ENCODE results near the gene ADAMTS2. TPM values are rescaled to one million over a fixed set of nuclear protein-coding genes. Genes with fewer than 3 reads are reported as not detected.

Gene ADAMTS2
- total and polyA plus RNA-seq, 7 experiments from 2014 or later, result not detected

DNA sequence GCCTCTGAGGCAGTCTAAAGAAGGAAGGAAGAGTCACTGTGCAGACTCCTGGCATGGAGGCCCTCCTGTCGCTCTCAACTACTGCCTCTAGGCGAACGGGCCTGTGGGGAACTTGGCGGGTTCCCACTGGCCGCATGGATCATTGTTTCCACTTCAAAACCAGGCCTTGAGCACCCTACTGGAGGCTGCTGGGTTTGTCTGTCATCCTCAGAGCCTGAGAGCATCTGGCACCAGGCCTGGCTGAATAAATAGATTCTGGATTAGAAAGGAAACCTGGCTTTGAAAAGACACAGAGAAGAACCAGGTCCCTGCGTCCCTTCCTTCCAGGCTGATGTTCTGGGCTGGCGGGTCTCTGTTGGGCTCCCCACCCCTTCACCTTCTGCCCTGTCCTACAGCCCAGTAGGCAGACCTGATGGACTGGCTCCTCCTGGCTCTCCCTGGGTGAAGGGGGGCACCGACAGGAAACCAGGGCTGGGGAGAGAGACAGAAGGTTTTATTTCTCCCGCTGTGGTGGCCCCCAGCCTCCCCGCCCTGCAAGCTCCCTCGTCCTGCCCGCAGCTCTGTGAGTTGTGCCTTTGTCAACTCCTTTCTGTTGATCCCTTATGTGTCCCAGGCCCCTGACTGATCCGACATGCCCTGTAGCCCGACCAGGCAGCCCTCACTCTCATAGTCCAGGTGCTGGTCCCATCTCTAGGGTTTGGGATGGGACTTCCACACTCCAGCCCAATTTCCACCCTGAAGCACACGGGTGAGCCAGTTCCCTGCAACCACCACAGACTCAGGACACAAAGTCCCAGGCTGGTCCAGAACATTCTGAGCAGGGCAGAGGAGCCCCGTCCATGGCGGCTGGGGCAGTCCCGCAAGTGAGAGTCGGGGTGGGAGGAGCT is 50.1 kb downstream of the ADAMTS2 start:
- no peak overlapping the region for H3K27ac ChIP-seq (ENCODE audit: low read depth, low read length)
- Mint-ChIP-seq H3K4me3 (no peak overlapping the region), H3K9me3 (peaks cover 0 to 17% (median 9%) of the 10 kb centered on the region in 11 donors), H3K27ac (no peak overlapping the region), H3K36me3 (peaks cover 0 to 8% (median 0%) of the 10 kb centered on the region in 5 donors), H3K27me3 (peaks cover 0 to 20% (median 4%) of the 10 kb centered on the region in 5 donors), H3K4me1 (no peaks in the 10 kb centered on the region)
- H3K9me3 ChIP-seq (ENCODE audit: control insufficient read depth in 2 of 3, low read length in 3 of 3), result peaks cover 0 to 14% (median 0%) of the 10 kb centered on the region in 3 experiments
- ATAC-seq (no peak), DNase-seq (no peak)
- no peak overlapping the region for H3K4me3 ChIP-seq (ENCODE audit: low read length)
- no peaks in the 10 kb centered on the region for H3K4me1 ChIP-seq (ENCODE audit: control insufficient read depth in 2 of 2, insufficient read depth in 2 of 2, low read length in 2 of 2)
- no peaks in the 10 kb centered on the region for H3K36me3 ChIP-seq (ENCODE audit: control insufficient read depth in 2 of 3, insufficient read depth in 3 of 3, low read length in 3 of 3)
- intact Hi-C loops (cut with micrococcal nuclease), result no loop called here
- ChIA-PET CTCF (no interaction called here), POLR2A (no interaction called here)
- H3K27me3 ChIP-seq (ENCODE audit: control insufficient read depth in 2 of 2, insufficient read depth in 2 of 2, low read length in 2 of 2), result no peaks in the 10 kb centered on the region

DNA sequence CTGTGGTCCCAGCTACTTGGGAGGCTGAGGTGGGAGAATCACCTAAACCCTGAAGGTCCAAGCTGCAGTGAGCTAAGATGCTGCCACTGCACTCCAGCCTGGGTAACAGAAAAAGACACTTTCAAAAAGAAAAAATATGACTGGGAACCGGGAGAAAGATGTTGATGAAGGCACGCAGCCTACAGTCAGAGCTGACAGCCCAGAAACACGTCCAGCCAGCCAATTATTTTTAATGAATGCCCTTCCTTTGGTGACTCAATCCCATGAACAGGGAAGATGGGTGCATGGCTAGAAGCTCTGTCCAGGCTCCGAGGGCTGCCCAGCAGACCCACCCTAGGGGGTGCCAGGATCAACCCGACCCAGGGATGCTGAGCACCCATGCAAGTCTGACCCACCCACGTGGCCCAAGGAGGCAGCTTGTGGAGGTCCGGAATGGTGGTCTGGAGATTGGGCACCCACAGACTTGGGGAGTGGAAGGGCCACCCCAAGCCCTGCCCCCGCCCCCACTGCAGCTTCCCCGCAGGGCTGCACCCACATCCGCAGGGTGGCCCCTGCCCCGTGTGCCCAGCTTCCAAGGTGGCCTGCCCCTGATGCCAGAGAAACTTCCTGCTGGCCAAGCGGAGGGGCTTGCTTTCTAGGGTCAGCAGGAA is 51.0 kb downstream of the ADAMTS2 start:
- peaks cover 0 to 20% (median 4%) of the 10 kb centered on the region in 5 donors for H3K27me3 Mint-ChIP-seq
- peaks cover 0 to 22% (median 12%) of the 10 kb centered on the region in 11 donors for H3K9me3 Mint-ChIP-seq
- intact Hi-C loops (cut with micrococcal nuclease), result no loop called here
- DNase-seq (no peak), ATAC-seq (no peak)
- no peak overlapping the region for H3K4me3 Mint-ChIP-seq
- ChIA-PET POLR2A (no interaction called here), CTCF (no interaction called here)
- H3K27ac Mint-ChIP-seq, result no peak overlapping the region
- H3K36me3 Mint-ChIP-seq, result peaks cover 0 to 8% (median 0%) of the 10 kb centered on the region in 5 donors
- no peak overlapping the region for H3K27ac ChIP-seq (ENCODE audit: low read depth, low read length)
- H3K36me3 ChIP-seq (ENCODE audit: control insufficient read depth in 2 of 3, insufficient read depth in 3 of 3, low read length in 3 of 3), result no peaks in the 10 kb centered on the region
- H3K4me1 ChIP-seq (ENCODE audit: control insufficient read depth in 2 of 2, insufficient read depth in 2 of 2, low read length in 2 of 2), result no peaks in the 10 kb centered on the region
- H3K4me3 ChIP-seq (ENCODE audit: low read length), result no peak overlapping the region
- H3K27me3 ChIP-seq (ENCODE audit: control insufficient read depth in 2 of 2, insufficient read depth in 2 of 2, low read length in 2 of 2), result no peaks in the 10 kb centered on the region
- no peaks in the 10 kb centered on the region for H3K4me1 Mint-ChIP-seq
- peaks cover 0 to 14% (median 0%) of the 10 kb centered on the region in 3 experiments for H3K9me3 ChIP-seq (ENCODE audit: control insufficient read depth in 2 of 3, low read length in 3 of 3)

DNA sequence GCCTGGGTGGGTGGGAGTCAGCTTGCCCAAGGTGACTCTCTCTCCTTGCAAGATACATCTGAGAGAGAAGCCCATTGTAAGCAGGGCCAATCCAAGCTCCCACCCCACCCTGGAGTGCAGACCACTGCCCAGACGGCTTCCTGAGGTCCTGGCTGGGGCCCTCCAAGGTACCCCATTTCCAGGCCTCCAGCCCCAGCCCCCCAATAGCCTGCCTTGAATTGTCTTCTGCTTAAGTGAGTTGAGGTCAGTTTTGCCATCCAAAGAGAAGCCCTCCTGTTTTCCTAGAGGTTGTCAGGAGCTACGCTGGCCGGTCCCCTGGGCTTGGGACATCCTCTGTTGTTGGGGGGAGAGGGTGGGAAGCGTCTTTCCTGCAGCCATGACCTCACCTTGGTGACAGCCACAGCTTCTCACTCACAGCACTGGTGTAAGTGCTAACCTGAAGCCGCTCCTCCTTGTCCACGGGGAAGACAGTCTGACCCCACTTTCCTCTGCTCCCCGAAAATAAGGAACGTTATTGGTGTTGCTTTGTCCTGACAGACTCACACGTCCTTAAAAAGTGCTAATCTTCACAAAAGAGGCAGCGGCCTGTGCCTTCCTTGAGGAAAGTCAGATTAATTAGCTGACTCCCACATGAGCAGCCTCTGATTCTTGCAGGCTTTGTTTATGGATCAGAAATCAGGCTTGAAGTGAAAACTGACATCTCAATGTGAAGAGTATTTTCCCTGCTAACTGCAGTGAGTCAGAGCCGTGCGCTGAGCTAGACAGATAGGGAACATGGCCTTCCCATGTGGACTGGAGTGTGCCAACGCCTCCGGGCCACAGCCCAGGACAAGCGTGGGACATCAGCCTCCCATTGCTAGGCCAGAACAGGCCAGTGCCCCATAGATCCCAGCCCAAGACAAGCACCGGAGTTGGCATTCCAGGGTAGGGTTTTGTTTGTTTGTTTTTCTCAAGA is 52.3 kb downstream of the ADAMTS2 start:
- H3K4me1 Mint-ChIP-seq, result no peaks in the 10 kb centered on the region
- no peak overlapping the region for H3K4me3 Mint-ChIP-seq
- no peaks in the 10 kb centered on the region for H3K36me3 ChIP-seq (ENCODE audit: control insufficient read depth in 2 of 3, insufficient read depth in 3 of 3, low read length in 3 of 3)
- no peaks in the 10 kb centered on the region for H3K4me1 ChIP-seq (ENCODE audit: control insufficient read depth in 2 of 2, insufficient read depth in 2 of 2, low read length in 2 of 2)
- DNase-seq (no peak), ATAC-seq (no peak)
- H3K27ac ChIP-seq (ENCODE audit: low read depth, low read length), result no peak overlapping the region
- H3K27me3 ChIP-seq (ENCODE audit: control insufficient read depth in 2 of 2, insufficient read depth in 2 of 2, low read length in 2 of 2), result no peaks in the 10 kb centered on the region
- H3K9me3 ChIP-seq (ENCODE audit: control insufficient read depth in 2 of 3, low read length in 3 of 3), result peaks cover 0 to 8% (median 0%) of the 10 kb centered on the region in 3 experiments
- no peak overlapping the region for H3K27ac Mint-ChIP-seq
- no peak overlapping the region for H3K4me3 ChIP-seq (ENCODE audit: low read length)
- H3K36me3 Mint-ChIP-seq, result no peaks in the 10 kb centered on the region
- intact Hi-C loops (cut with micrococcal nuclease), result no loop called here
- POLR2A ChIA-PET, result interaction anchor here (0.7 kb wide), 1 partner anchor 16 kb away, joined by 4 read pairs; no protein-coding TSS in a partner anchor
- CTCF ChIA-PET, result no interaction called here
- peaks cover 0 to 10% (median 0%) of the 10 kb centered on the region in 5 donors for H3K27me3 Mint-ChIP-seq
- H3K9me3 Mint-ChIP-seq, result peaks cover 0 to 15% (median 5%) of the 10 kb centered on the region in 11 donors

DNA sequence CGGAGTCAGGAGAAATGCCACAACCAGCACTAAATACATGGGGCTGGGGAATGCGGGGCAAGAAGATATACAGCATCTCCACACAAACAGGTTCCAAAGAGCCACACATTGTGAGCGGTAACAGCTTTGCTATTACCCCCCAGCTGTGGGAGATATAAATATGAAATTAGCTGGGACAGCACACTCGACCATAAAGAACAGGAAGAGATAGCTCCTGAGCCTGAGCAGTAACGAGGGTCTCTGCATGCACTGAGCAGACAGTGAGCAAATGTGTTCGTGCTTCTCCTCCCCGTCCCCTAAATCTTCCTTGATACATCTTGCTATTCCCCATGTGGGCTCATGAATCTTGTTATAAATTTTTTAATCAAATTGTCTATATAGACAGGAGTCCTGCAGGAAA is 53.1 kb downstream of the ADAMTS2 start:
- Mint-ChIP-seq H3K4me1 (no peaks in the 10 kb centered on the region), H3K4me3 (no peak overlapping the region), H3K27me3 (peaks cover 0 to 7% (median 0%) of the 10 kb centered on the region in 5 donors), H3K9me3 (peaks cover 0 to 15% (median 0%) of the 10 kb centered on the region in 11 donors), H3K36me3 (no peaks in the 10 kb centered on the region), H3K27ac (no peak overlapping the region)
- Histone ChIP-seq H3K27ac (ENCODE audit: low read depth, low read length) (no peak overlapping the region), H3K27me3 (ENCODE audit: control insufficient read depth in 2 of 2, insufficient read depth in 2 of 2, low read length in 2 of 2) (no peaks in the 10 kb centered on the region), H3K36me3 (ENCODE audit: control insufficient read depth in 2 of 3, insufficient read depth in 3 of 3, low read length in 3 of 3) (no peaks in the 10 kb centered on the region), H3K4me1 (ENCODE audit: control insufficient read depth in 2 of 2, insufficient read depth in 2 of 2, low read length in 2 of 2) (no peaks in the 10 kb centered on the region), H3K4me3 (ENCODE audit: low read length) (no peak overlapping the region), H3K9me3 (ENCODE audit: control insufficient read depth in 2 of 3, low read length in 3 of 3) (peaks cover 0 to under 1% (median 0%) of the 10 kb centered on the region in 3 experiments)
- intact Hi-C loops (cut with micrococcal nuclease), result no loop called here
- ChIA-PET CTCF (no interaction called here), POLR2A (no interaction called here)
- no peak for DNase-seq
- ATAC-seq, result no peak

DNA sequence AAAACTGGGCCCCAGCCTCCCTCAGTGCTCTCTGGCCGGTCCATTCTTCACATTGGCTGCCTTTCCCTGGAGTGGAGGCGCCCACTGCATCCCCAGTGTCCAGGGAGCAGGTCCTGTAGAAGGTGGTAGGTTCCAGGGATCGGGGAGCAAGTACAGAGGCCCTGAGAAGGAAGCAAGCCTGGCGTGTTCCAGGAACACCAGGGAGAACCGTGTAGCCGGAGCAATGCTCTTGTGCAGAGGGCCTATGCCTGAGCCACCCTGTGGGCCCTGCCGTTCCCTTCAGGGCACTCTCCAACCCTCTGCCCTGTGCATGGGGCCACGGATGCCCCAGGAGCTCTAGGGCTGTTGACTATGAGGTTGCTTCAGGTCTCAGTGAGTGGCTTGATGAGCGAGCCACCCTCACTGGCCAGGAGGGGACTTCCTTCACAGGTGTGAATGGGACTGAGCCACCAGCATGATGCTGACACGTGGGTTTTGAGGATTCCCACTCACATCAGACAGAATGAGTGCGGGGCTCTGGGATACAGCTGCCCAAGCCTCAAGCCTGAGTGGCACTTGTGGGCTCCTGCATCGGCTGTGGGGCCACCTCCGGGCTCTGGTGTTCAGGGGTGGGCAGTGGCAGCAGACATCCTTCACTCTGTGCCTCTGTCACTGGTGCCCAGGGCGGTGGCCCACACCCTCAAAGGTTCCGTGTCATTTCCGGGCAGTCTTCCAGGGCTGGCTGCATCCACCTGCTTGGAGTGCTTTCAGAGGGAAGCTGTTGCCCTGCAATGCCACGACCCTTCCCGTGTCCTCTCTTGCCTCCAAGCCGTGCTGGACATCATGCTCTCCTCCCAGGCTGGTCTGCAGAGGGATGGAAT is 54.4 kb downstream of the ADAMTS2 start:
- Mint-ChIP-seq H3K4me1 (no peaks in the 10 kb centered on the region), H3K27me3 (peaks cover 0 to 7% (median 0%) of the 10 kb centered on the region in 5 donors), H3K36me3 (no peaks in the 10 kb centered on the region), H3K9me3 (peaks cover 0 to 9% (median 0%) of the 10 kb centered on the region in 11 donors), H3K4me3 (no peak overlapping the region), H3K27ac (no peak overlapping the region)
- Histone ChIP-seq H3K4me3 (ENCODE audit: low read length) (no peak overlapping the region), H3K9me3 (ENCODE audit: control insufficient read depth in 2 of 3, low read length in 3 of 3) (no peaks in the 10 kb centered on the region), H3K36me3 (ENCODE audit: control insufficient read depth in 2 of 3, insufficient read depth in 3 of 3, low read length in 3 of 3) (no peaks in the 10 kb centered on the region), H3K27ac (ENCODE audit: low read depth, low read length) (no peak overlapping the region), H3K27me3 (ENCODE audit: control insufficient read depth in 2 of 2, insufficient read depth in 2 of 2, low read length in 2 of 2) (no peaks in the 10 kb centered on the region), H3K4me1 (ENCODE audit: control insufficient read depth in 2 of 2, insufficient read depth in 2 of 2, low read length in 2 of 2) (no peaks in the 10 kb centered on the region)
- intact Hi-C loops (cut with micrococcal nuclease), result no loop called here
- ChIA-PET POLR2A (no interaction called here), CTCF (no interaction called here)
- DNase-seq, result no peak
- ATAC-seq, result no peak

All from naive thymus-derived CD4-positive, alpha-beta T cell (primary cell).